SK-N-SH (cell line): ENCODE results near the gene TRAPPC6A. TPM values are rescaled to one million over a fixed set of nuclear protein-coding genes. Genes with fewer than 3 reads are reported as not detected.

Experiments used
- CTCF ChIA-PET: fragments of 300-600, 350-600 bp; formaldehyde crosslinking; extraction: SDS; loops from one replicate; lab custom pipeline; 2021; lab: Yijun Ruan, JAX
- POLR2A ChIA-PET: fragments of 350-600 bp; sonication (Branson Sonifier 250); formaldehyde crosslinking; extraction: SDS; loops from one replicate; lab custom pipeline; 2020; ENCODE audit warnings: antibody characterized with exemption, inconsistent platforms; lab: Yijun Ruan, JAX
- DNase-seq: peaks from one replicate; pipeline ENCODE4 v3.0.0; 2012
- H2AFZ ChIP-seq: fragments of 200-600 bp; sonication (generic); 2 replicates; pipeline ENCODE4 v1.8.1; 2016; ENCODE audit warnings: antibody characterized with exemption, mild to moderate bottlenecking, low read depth
- H3F3A ChIP-seq: fragments of 200-600 bp; sonication (generic); replicated peaks from 2 replicates; pipeline ENCODE3; 2016; ENCODE audit warnings: antibody characterized with exemption, mild to moderate bottlenecking; ENCODE audit not compliant: insufficient read depth
- H3K27ac ChIP-seq, 2 experiments: fragments of 200-500 bp in 1 of 2; fragments of 200-600 bp in 1 of 2; sonication (Bioruptor generic) in 1 of 2; sonication (generic), shearing (Covaris generic) in 1 of 2; 2 replicates each; pipeline versions ENCODE4 v1.5.1 to v1.6.1; 2014 to 2016; ENCODE audit warnings: low read depth in 2 of 2, inconsistent platforms in 1 of 2, low read length in 1 of 2, mild to moderate bottlenecking in 1 of 2, mixed read lengths in 1 of 2
- H3K27me3 ChIP-seq: fragments of 200-600 bp; sonication (generic), shearing (Covaris generic); 2 replicates; pipeline ENCODE4 v1.6.1; 2016; ENCODE audit warnings: mixed run types; ENCODE audit not compliant: insufficient read depth
- H3K36me3 ChIP-seq, 2 experiments: fragments of 200-500 bp in 1 of 2; fragments of 200-600 bp in 1 of 2; sonication (Bioruptor generic) in 1 of 2; sonication (generic) in 1 of 2; replicated peaks in 1 of 2; 2 replicates each; pipeline versions ENCODE3 to v1.5.1; 2014 to 2016; ENCODE audit warnings: low read length in 1 of 2, mild to moderate bottlenecking in 1 of 2; ENCODE audit not compliant: insufficient read depth in 2 of 2, control insufficient read depth in 1 of 2
- H3K4me1 ChIP-seq, 2 experiments: fragments of 200-500 bp in 1 of 2; fragments of 200-600 bp in 1 of 2; sonication (Bioruptor generic) in 1 of 2; sonication (generic), shearing (Covaris generic) in 1 of 2; 2 replicates each; pipeline versions ENCODE4 v1.5.1 to v1.6.1; 2014 to 2016; ENCODE audit warnings: low read depth in 1 of 2, low read length in 1 of 2, mixed run types in 1 of 2; ENCODE audit not compliant: insufficient read depth in 2 of 2, control insufficient read depth in 1 of 2
- H3K4me2 ChIP-seq: fragments of 200-600 bp; sonication (generic), shearing (Covaris generic); 2 replicates; pipeline ENCODE4 v1.6.1; 2017; ENCODE audit warnings: mixed run types
- H3K4me3 ChIP-seq, 2 experiments: fragments of 200-500 bp in 1 of 2; fragments of 200-600 bp in 1 of 2; sonication (Bioruptor generic) in 1 of 2; sonication (generic), shearing (Covaris generic) in 1 of 2; 2 replicates each; pipeline versions ENCODE4 v1.5.1 to v1.8.1; 2014 to 2016; ENCODE audit warnings: low read depth in 2 of 2, inconsistent platforms in 1 of 2, low read length in 1 of 2, mild to moderate bottlenecking in 1 of 2, mixed read lengths in 1 of 2, moderate library complexity in 1 of 2
- H3K79me2 ChIP-seq: fragments of 200-600 bp; sonication (generic); 2 replicates; pipeline ENCODE4 v1.8.1; 2017; ENCODE audit warnings: mild to moderate bottlenecking; ENCODE audit not compliant: insufficient read depth
- H3K9ac ChIP-seq: fragments of 200-600 bp; sonication (generic); 2 replicates; pipeline ENCODE4 v1.6.1; 2017; ENCODE audit warnings: mixed run types
- H3K9me2 ChIP-seq: fragments of 200-600 bp; sonication (generic); 2 replicates; pipeline ENCODE4 v1.6.1; 2017; ENCODE audit warnings: mixed run types
- H3K9me3 ChIP-seq: fragments of 200-600 bp; sonication (generic); 2 replicates; pipeline ENCODE4 v1.6.1; 2017; ENCODE audit warnings: mixed run types, mild to moderate bottlenecking, moderate library complexity
- H4K20me1 ChIP-seq: fragments of 200-600 bp; sonication (generic); 2 replicates; pipeline ENCODE4 v1.6.1; 2017; ENCODE audit warnings: mild to moderate bottlenecking, mixed run types; ENCODE audit not compliant: insufficient read depth
- CTCF ChIP-seq: fragments of 200-600 bp; sonication (generic); IDR thresholded peaks from 2 replicates; pipeline ENCODE4 v1.6.1; 2017; ENCODE audit warnings: antibody characterized with exemption, mild to moderate bottlenecking, moderate library complexity
- EP300 ChIP-seq, 2 experiments: IDR thresholded peaks; 2 replicates each; pipeline versions ENCODE4 v1.4.0 to v1.6.1; 2012; ENCODE audit warnings: borderline replicate concordance in 1 of 2, low read depth in 1 of 2, low read length in 1 of 2
- EZH2phosphoT487 ChIP-seq: fragments of 200-600 bp; sonication (generic); IDR thresholded peaks from 2 replicates; pipeline ENCODE4 v1.6.1; 2017; ENCODE audit warnings: low read depth, mixed run types, mild to moderate bottlenecking, antibody characterized with exemption, moderate library complexity, borderline replicate concordance
- FOSL2 ChIP-seq: IDR thresholded peaks from 2 replicates; pipeline ENCODE4 v1.4.0; 2012; ENCODE audit warnings: low read depth, mild to moderate bottlenecking, moderate library complexity, borderline replicate concordance
- FOXJ3 ChIP-seq: sonication (generic); formaldehyde crosslinking; IDR thresholded peaks from 2 replicates; pipeline ENCODE4 v1.5.1; 2020; ENCODE audit warnings: mild to moderate bottlenecking, missing genetic modification reagents
- FOXM1 ChIP-seq: IDR thresholded peaks from 2 replicates; pipeline ENCODE4 v1.4.0; 2012; ENCODE audit warnings: low read depth, mild to moderate bottlenecking
- GATA2 ChIP-seq: sonication (generic); formaldehyde crosslinking; IDR thresholded peaks from 2 replicates; pipeline ENCODE4 v1.5.0; 2020; ENCODE audit warnings: mild to moderate bottlenecking, missing genetic modification reagents
- PBX3 ChIP-seq: IDR thresholded peaks from 2 replicates; pipeline ENCODE4; 2012
- RAD21 ChIP-seq: IDR thresholded peaks from 2 replicates; pipeline ENCODE4 v1.6.1; 2012; ENCODE audit warnings: mild to moderate bottlenecking, low read length
- REST ChIP-seq: IDR thresholded peaks from 2 replicates; pipeline ENCODE4 v1.6.1; 2012; ENCODE audit warnings: mild to moderate bottlenecking, low read depth, low read length, moderate library complexity
- SIN3A ChIP-seq: IDR thresholded peaks from 2 replicates; pipeline ENCODE4 v1.6.1; 2012; ENCODE audit warnings: low read depth, mild to moderate bottlenecking, low read length, moderate library complexity, borderline replicate concordance
- SMC3 ChIP-seq: IDR thresholded peaks from 2 replicates; pipeline ENCODE4 v1.6.1; 2012; ENCODE audit warnings: low read depth, low read length, improper control_type of control experiment
- USF1 ChIP-seq: IDR thresholded peaks from 2 replicates; pipeline ENCODE4 v1.4.0; 2012; ENCODE audit warnings: low read depth, borderline replicate concordance
- USF2 ChIP-seq: fragments of 150-350 bp; IDR thresholded peaks from 2 replicates; pipeline ENCODE4 v1.6.1; 2017; ENCODE audit warnings: antibody characterized with exemption, low read length, low read depth, borderline replicate concordance
- YY1 ChIP-seq: IDR thresholded peaks from 2 replicates; pipeline ENCODE4 v1.4.0; 2012; ENCODE audit warnings: low read depth, mild to moderate bottlenecking
- ZBTB33 ChIP-seq: IDR thresholded peaks from 2 replicates; pipeline ENCODE4 v1.4.0; 2012; ENCODE audit warnings: low read depth, borderline replicate concordance
- WGBS: methylation state at CpG from one replicate; pipeline ENCODE4 v1.1.6; 2017; ENCODE audit warnings: low lambda C conversion rate; 5-methylcytosine and 5-hydroxymethylcytosine counted together
- polyA plus RNA-seq, 3 experiments: library from polyadenylated mRNA; depleted of rRNA; stranded (reverse); fragments of >200 nt; gene quantifications; 2 replicates each; pipeline ENCODE4 v1.2.3, GENCODE V29; 2012

Gene TRAPPC6A
- polyA plus RNA-seq, 1 of the 3 experiments (the other 2 are of a cell fraction) = 59.0 TPM

GRCh38 chr19:45142726-45143110 lies 35.3 kb downstream of the TRAPPC6A start:
- peaks cover 0 to 8% of the 10 kb centered on the region in 2 experiments; a peak in 1 of 4 replicates for H3K4me1 ChIP-seq
- H3K27ac ChIP-seq = no peak overlapping the region
- H3K4me3 ChIP-seq = no peak overlapping the region
- H3K4me2 ChIP-seq = no peak overlapping the region
- H2AFZ ChIP-seq = no peak overlapping the region
- H3K36me3 ChIP-seq = peaks cover 0 to 42% of the 10 kb centered on the region in 2 experiments
- POLR2A ChIA-PET = interaction anchor here (0.7 kb wide), 1 partner anchor 40 kb away, joined by 3 read pairs; no protein-coding TSS in a partner anchor
- TF ChIP-seq FOSL2 = no peak
- TF ChIP-seq SMC3 = no peak
- TF ChIP-seq ZBTB33 = no peak
- TF ChIP-seq YY1 = no peak
- no peak for TF ChIP-seq RAD21
- no peak for TF ChIP-seq SIN3A
- no peak for TF ChIP-seq FOXM1
- TF ChIP-seq REST = no peak
- no peak for TF ChIP-seq CTCF
- no peak for TF ChIP-seq FOXJ3 (CRISPR knock-in tag)
- no peak for TF ChIP-seq EP300 (IDR thresholded peaks at IDR 0.05; ENCODE audit: borderline replicate concordance in 1 of 2, low read depth in 1 of 2, low read length in 1 of 2)
- TF ChIP-seq GATA2 (CRISPR knock-in tag) = no peak
- no peak for TF ChIP-seq USF2
- TF ChIP-seq PBX3 = no peak
- TF ChIP-seq EZH2phosphoT487 = no peak
- no peak for TF ChIP-seq USF1
- TF ChIP-seq, all 33 proteins: peak for 0
- Histone ChIP-seq H3K9me3 (no peaks in the 10 kb centered on the region), H4K20me1 (0 out of 2 replicates have a peak, but pooled peaks cover 3% of the 10 kb centered on the region), H3K27me3 (no peaks in the 10 kb centered on the region), H3F3A (no peaks in the 10 kb centered on the region), H3K9ac (no peak overlapping the region), H3K9me2 (no peaks in the 10 kb centered on the region), H3K79me2 (peaks cover 5% of the 10 kb centered on the region; the same call in 1 of the 2 replicates)
- CTCF ChIA-PET = interaction anchor here (1.2 to 2.0 kb wide), 5 partner anchors 10 to 44 kb away, joined by 3 to 8 read pairs (median 5); partner anchors contain the start of gene NKPD1
- DNase-seq = no peak
- WGBS = 93% methylated on average over 7 of the region's 9 CpGs
